K562 (cell line): ENCODE results near the gene TRMT1. TPM values are rescaled to one million over a fixed set of nuclear protein-coding genes. Genes with fewer than 3 reads are reported as not detected.
A peak's percentile ranks its signal among the peaks of the same experiment; 100 is the strongest.

Experiments used
- ATAC-seq: fragments of 200-7000 bp; cut with Tn5 transposase; 3 replicates; pipeline ENCODE4 v1.9.1; 2020; ENCODE audit warnings: moderate library complexity
- BruUV-seq: library from RNA; stranded (reverse); fragments of 400-500 nt; replicated peaks from 2 replicates; lab custom pipeline; 2021; lab: Mats Ljungman, UMichigan
- CTCF ChIA-PET: fragments of 300-600 bp; formaldehyde crosslinking; extraction: SDS; loops from one replicate; lab custom pipeline; 2021; ENCODE audit warnings: low intra/inter-chr PET ratio; lab: Yijun Ruan, JAX
- POLR2A ChIA-PET: fragments of 300-600, 350-650 bp; sonication (Branson Sonifier 250); formaldehyde crosslinking; extraction: SDS; loops from one replicate; lab custom pipeline; 2021; ENCODE audit warnings: antibody characterized with exemption, inconsistent platforms; lab: Yijun Ruan, JAX
- DNase-seq, 4 experiments: peaks; one replicate each; pipeline versions ENCODE4 v3.0.0 to v3.0.0-alpha.2; 2011 to 2018; ENCODE audit warnings: low spot score in 3 of 4, mixed read lengths in 3 of 4; ENCODE audit errors: extremely low read depth in 1 of 4
- FAIRE-seq: peaks from 2 replicates; lab custom pipeline; 2011; peaks lifted over from hg19 to GRCh38; lab: Jason Lieb, UNC
- H2AFZ ChIP-seq: 2 replicates; pipeline ENCODE4 v1.6.0; 2011; ENCODE audit warnings: low read depth, low read length, control low read depth, inconsistent platforms
- H3K27ac ChIP-seq: fragments of 200-600 bp; 3 replicates; pipeline ENCODE4 v1.8.0; 2011; ENCODE audit warnings: low read depth, mild to moderate bottlenecking, control low read depth, inconsistent platforms, low read length, moderate library complexity, mixed read lengths; ENCODE audit errors: extremely low read depth
- H3K27me3 ChIP-seq, 2 experiments: fragments of 300-600 bp in 1 of 2; 2 replicates in 1 of 2; 3 replicates in 1 of 2; pipeline versions ENCODE4 v1.6.0 to v1.8.0; 2011; ENCODE audit warnings: inconsistent platforms in 2 of 2, low read length in 2 of 2, mild to moderate bottlenecking in 1 of 2, mixed read lengths in 1 of 2, moderate library complexity in 1 of 2; ENCODE audit not compliant: control insufficient read depth in 2 of 2, insufficient read depth in 2 of 2
- H3K36me3 ChIP-seq: fragments of 300-600 bp; 3 replicates; pipeline ENCODE4 v1.8.0; 2011; ENCODE audit warnings: mild to moderate bottlenecking, low read length, inconsistent platforms; ENCODE audit not compliant: control insufficient read depth, insufficient read depth
- H3K4me1 ChIP-seq, 2 experiments: fragments of 200-600 bp in 1 of 2; replicated peaks in 1 of 2; 2 replicates in 1 of 2; 3 replicates in 1 of 2; pipeline versions ENCODE4 v1.5.1 to v1.8.0; 2011; ENCODE audit warnings: inconsistent platforms in 2 of 2, low read length in 2 of 2, mild to moderate bottlenecking in 1 of 2, mixed read lengths in 1 of 2, moderate library complexity in 1 of 2; ENCODE audit not compliant: control insufficient read depth in 2 of 2, insufficient read depth in 2 of 2
- H3K4me2 ChIP-seq: 2 replicates; pipeline ENCODE4 v1.6.1; 2011; ENCODE audit warnings: low read length, control low read depth, inconsistent platforms, mixed read lengths; ENCODE audit not compliant: insufficient read depth
- H3K4me3 ChIP-seq: fragments of 200-600 bp; sonication (generic), shearing (Covaris generic); 2 replicates; pipeline ENCODE4 v1.5.1; 2016; ENCODE audit warnings: control low read depth, inconsistent platforms
- H3K79me2 ChIP-seq: fragments of 200-600 bp; 3 replicates; pipeline ENCODE4 v1.8.0; 2011; ENCODE audit warnings: low read length, inconsistent platforms; ENCODE audit not compliant: control insufficient read depth, insufficient read depth
- H3K9ac ChIP-seq, 2 experiments: 2 replicates each; pipeline versions ENCODE4 v1.6.0 to v1.6.1; 2011; ENCODE audit warnings: low read depth in 2 of 2, low read length in 2 of 2, control low read depth in 1 of 2, inconsistent platforms in 1 of 2, mild to moderate bottlenecking in 1 of 2, mixed read lengths in 1 of 2; ENCODE audit not compliant: insufficient read depth in 1 of 2
- H3K9me1 ChIP-seq: one replicate; pipeline ENCODE4 v1.6.0; 2011; ENCODE audit warnings: inconsistent platforms, mild to moderate bottlenecking, low read length, moderate library complexity; ENCODE audit not compliant: control insufficient read depth, insufficient read depth
- H3K9me3 ChIP-seq: replicated peaks from 2 replicates; pipeline ENCODE4 v1.5.1; 2011; ENCODE audit warnings: low read depth, low read length, inconsistent platforms; ENCODE audit not compliant: control insufficient read depth, insufficient read depth
- H4K20me1 ChIP-seq: replicated peaks from 2 replicates; pipeline ENCODE4 v1.6.1; 2011; ENCODE audit warnings: low read length, inconsistent platforms, mixed read lengths; ENCODE audit not compliant: control insufficient read depth, insufficient read depth
- EGR1 ChIP-seq: fragments of 450-650 bp; conservative IDR thresholded peaks from 2 replicates; pipeline ENCODE4 v1.6.1; 2017; ENCODE audit warnings: mild to moderate bottlenecking
- ZBTB1 ChIP-seq: sonication (generic); formaldehyde crosslinking; IDR thresholded peaks from 2 replicates; pipeline ENCODE4 v1.8.1; 2023; ENCODE audit warnings: missing genetic modification reagents, low read depth, mild to moderate bottlenecking, borderline replicate concordance
- ZC3H8 ChIP-seq: fragments of 450-650 bp; IDR thresholded peaks from 2 replicates; pipeline ENCODE4 v1.6.1; 2017
- ZNF76 ChIP-seq: fragments of 250-450 bp; sonication (Bioruptor Pico); IDR thresholded peaks from 2 replicates; pipeline ENCODE4 v1.4.0; 2020; ENCODE audit warnings: mild to moderate bottlenecking, moderate library complexity, borderline replicate concordance
- WGBS: fragments of 100-300 bp; shearing (Covaris generic); methylation state at CpG from one replicate; pipeline ENCODE4 v1.1.6; 2016; ENCODE audit warnings: low coverage, mixed read lengths; ENCODE audit not compliant: insufficient coverage; ENCODE audit errors: missing lambda C conversion rate; 5-methylcytosine and 5-hydroxymethylcytosine counted together
- in situ Hi-C: fragments of 300-500 bp; cut with MboI; formaldehyde crosslinking; loops from 4 replicates; pipeline ENCODE4 v1.15.0; 2018; ENCODE audit warnings: inconsistent platforms, mixed read lengths
- intact Hi-C: fragments of 100-400 bp; cut with micrococcal nuclease; formaldehyde crosslinking; loops from 2 replicates; pipeline ENCODE4 v1.14.2; 2022
- polyA plus RNA-seq, 8 experiments: library from polyadenylated mRNA; depleted of rRNA in 4 of 8; stranded (reverse) in 5 of 8; unstranded in 3 of 8; fragments of >200 nt; fragmentation: Nextera tagmentation in 2 of 8; fragmentation: Illumina TruSeq in 1 of 8; extraction: Ambion mirVana in 2 of 8; extraction: Trizol in 1 of 8; gene quantifications; 2 replicates each; pipeline versions ENCODE4 v1.2.1 to v1.2.3, GENCODE V29; 2011 to 2014; ENCODE audit warnings: inconsistent platforms in 1 of 8, missing spikeins in 1 of 8
- total RNA-seq, 7 experiments: library from RNA; depleted of rRNA in 6 of 7; stranded (reverse); fragments of >200 nt in 6 of 7; fragmentation: Illumina TruSeq in 2 of 7; extraction: Trizol in 2 of 7; gene quantifications; 2 replicates each; pipeline versions ENCODE4 v1.2.1 to v1.2.3, GENCODE V29; 2011 to 2021; ENCODE audit warnings: low replicate concordance in 1 of 7
- TF ChIP-seq, protein P1 (sequence below): sonication (generic); formaldehyde crosslinking; IDR thresholded peaks from 2 replicates; pipeline ENCODE4 v1.4.0; 2020; ENCODE audit warnings: mild to moderate bottlenecking, missing genetic modification reagents

The TRMT1 gene
- total and polyA plus RNA-seq, 9 of the 15 experiments (the other 6 are each of a cell fraction or from before 2014, with no cell fraction given): 5.8 to 158 (median 54.3) TPM

DNA sequence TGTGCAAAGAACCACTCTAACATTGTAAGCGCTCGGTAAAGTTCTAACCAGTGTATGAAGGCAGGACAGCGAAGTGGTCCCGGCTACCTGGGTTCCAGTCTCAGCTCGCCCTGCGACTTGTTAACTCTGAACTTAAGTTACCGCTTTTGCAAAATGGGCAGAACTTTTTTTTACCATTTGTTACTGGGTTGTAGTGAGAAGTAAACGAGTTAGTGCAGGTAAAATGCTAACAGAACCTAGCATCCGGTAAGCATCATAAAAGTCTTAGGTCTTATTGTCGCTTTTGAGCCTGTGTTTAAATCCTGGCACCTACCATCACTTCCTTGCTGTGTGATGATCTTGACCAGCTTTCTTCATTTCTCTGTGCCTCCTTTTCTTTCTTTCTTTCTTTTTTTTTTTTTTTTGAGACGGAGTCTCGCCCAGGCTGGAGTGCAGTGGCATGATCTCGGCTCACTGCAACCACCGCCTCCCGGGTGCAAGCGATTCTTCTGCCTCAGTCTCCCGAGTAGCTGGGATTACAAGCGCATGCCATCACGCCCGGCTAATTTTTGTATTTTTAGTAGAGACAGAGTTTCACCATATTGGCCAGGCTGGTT lies 734 bp upstream of the TRMT1 start (continued):
- no peak for TF ChIP-seq ZBTB1 (CRISPR knock-in tag)

DNA sequence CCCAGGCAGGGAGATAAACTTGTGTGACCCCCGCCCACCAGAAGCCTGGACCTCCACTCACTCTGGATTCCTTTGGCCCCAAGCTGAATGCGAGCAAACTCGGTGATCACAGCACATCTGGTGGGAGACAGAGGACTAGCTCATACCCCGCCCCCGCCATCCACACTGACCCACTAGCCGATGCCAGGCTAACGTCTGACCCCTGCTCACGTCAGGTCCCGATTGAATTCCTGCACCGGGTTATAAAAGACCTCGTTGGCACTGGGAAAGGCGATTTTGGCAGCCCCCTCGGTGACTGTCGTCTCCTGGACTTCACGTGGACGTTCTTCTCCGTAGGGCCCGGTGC lies 631 bp downstream of the TRMT1 start:
- POLR2A ChIA-PET: interaction anchor here (4.9 kb wide), 1 partner anchor 37 kb away, joined by 31 read pairs; no protein-coding TSS in a partner anchor
- no peaks in the 10 kb centered on the region for H3K9me3 ChIP-seq
- TF ChIP-seq EGR1 (peak; percentile 65), ZNF76 (CRISPR knock-in tag) (no peak), ZC3H8 (no peak)
- TF ChIP-seq, protein P1, sequence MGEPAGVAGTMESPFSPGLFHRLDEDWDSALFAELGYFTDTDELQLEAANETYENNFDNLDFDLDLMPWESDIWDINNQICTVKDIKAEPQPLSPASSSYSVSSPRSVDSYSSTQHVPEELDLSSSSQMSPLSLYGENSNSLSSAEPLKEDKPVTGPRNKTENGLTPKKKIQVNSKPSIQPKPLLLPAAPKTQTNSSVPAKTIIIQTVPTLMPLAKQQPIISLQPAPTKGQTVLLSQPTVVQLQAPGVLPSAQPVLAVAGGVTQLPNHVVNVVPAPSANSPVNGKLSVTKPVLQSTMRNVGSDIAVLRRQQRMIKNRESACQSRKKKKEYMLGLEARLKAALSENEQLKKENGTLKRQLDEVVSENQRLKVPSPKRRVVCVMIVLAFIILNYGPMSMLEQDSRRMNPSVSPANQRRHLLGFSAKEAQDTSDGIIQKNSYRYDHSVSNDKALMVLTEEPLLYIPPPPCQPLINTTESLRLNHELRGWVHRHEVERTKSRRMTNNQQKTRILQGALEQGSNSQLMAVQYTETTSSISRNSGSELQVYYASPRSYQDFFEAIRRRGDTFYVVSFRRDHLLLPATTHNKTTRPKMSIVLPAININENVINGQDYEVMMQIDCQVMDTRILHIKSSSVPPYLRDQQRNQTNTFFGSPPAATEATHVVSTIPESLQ (CRISPR knock-in tag): no peak
- peak in 2 of 4 experiments; percentile 27 to 53 for DNase-seq
- in situ Hi-C loops: no loop called here
- 0% methylated on average over 17 of the region's 18 CpGs for WGBS
- peaks cover 12% of the 10 kb centered on the region for H3K9me1 ChIP-seq
- peaks cover 19 to 41% of the 10 kb centered on the region in 2 experiments; a peak in 4 of 5 replicates for H3K4me1 ChIP-seq
- peak overlapping the region; percentile 77 for H3K27ac ChIP-seq
- H2AFZ ChIP-seq: 0 out of 2 replicates have a peak overlapping the region, but pooled peaks have one; percentile 64
- peaks cover 56% of the 10 kb centered on the region for H3K36me3 ChIP-seq
- no peaks in the 10 kb centered on the region for H3K27me3 ChIP-seq
- H3K79me2 ChIP-seq: peaks cover 61% of the 10 kb centered on the region
- peak overlapping the region; percentile 90 for H3K4me3 ChIP-seq
- CTCF ChIA-PET: interaction anchor here (1.2 kb wide), 1 partner anchor 12 kb away, joined by 3 read pairs; no protein-coding TSS in a partner anchor
- FAIRE-seq: no peak
- peaks cover 21% of the 10 kb centered on the region; the same call in 1 of the 2 replicates for H4K20me1 ChIP-seq
- no peak for ATAC-seq
- BruUV-seq: no TSS peak
- H3K9ac ChIP-seq: peak overlapping the region; percentile 87 to 97
- intact Hi-C loops: loop anchor here (2.0 kb wide), 1 partner anchor 13 kb away; the partner anchor contains the start of gene LYL1
- peak overlapping the region; percentile 96 for H3K4me2 ChIP-seq
